Progenitor cell of endocrine pancreas (in vitro differentiated cells): ENCODE data around the gene SPTLC1. TPM values are rescaled to one million over a fixed set of nuclear protein-coding genes. Genes with fewer than 3 reads are reported as not detected.
A peak's percentile ranks its signal among the peaks of the same experiment; 100 is the strongest.

Source experiments
- DNase-seq: peaks from one replicate; pipeline ENCODE4 v3.0.0; 2021; ENCODE audit warnings: low spot score; ENCODE audit not compliant: unreplicated experiment
- H3K27ac Mint-ChIP-seq: 2 replicates; pipeline ENCODE4 v1.8.0; 2021; ENCODE audit warnings: mild to moderate bottlenecking, moderate library complexity, mixed read lengths
- H3K27me3 Mint-ChIP-seq: 2 replicates; pipeline ENCODE4 v1.8.0; 2021; ENCODE audit warnings: mixed read lengths
- H3K36me3 Mint-ChIP-seq: 2 replicates; pipeline ENCODE4 v1.8.0; 2022; ENCODE audit warnings: mixed read lengths; ENCODE audit not compliant: insufficient read depth
- H3K4me1 Mint-ChIP-seq: 2 replicates; pipeline ENCODE4 v1.8.0; 2021; ENCODE audit warnings: low read depth, mixed read lengths
- H3K4me3 Mint-ChIP-seq: 2 replicates; pipeline ENCODE4 v1.8.0; 2021; ENCODE audit warnings: low read depth, mild to moderate bottlenecking, moderate library complexity, mixed read lengths
- H3K9me3 Mint-ChIP-seq: 2 replicates; pipeline ENCODE4 v1.8.0; 2021; ENCODE audit warnings: low read depth, mixed read lengths
- long read RNA-seq: library from polyadenylated mRNA; unstranded; transcript quantifications from one replicate; pipeline ENCODE4 v2.0.0, GENCODE V29; 2020
- total RNA-seq: library from RNA; stranded (reverse); gene quantifications from 2 replicates; pipeline ENCODE4 v1.2.1, GENCODE V29; 2021
- TF ChIP-seq, protein P1 (sequence below): fragments of 200-600 bp; sonication (generic); IDR thresholded peaks from one replicate; pipeline ENCODE4 v1.5.0; 2021; ENCODE audit warnings: antibody characterized with exemption, mild to moderate bottlenecking; ENCODE audit not compliant: unreplicated experiment

Gene SPTLC1, protein sequence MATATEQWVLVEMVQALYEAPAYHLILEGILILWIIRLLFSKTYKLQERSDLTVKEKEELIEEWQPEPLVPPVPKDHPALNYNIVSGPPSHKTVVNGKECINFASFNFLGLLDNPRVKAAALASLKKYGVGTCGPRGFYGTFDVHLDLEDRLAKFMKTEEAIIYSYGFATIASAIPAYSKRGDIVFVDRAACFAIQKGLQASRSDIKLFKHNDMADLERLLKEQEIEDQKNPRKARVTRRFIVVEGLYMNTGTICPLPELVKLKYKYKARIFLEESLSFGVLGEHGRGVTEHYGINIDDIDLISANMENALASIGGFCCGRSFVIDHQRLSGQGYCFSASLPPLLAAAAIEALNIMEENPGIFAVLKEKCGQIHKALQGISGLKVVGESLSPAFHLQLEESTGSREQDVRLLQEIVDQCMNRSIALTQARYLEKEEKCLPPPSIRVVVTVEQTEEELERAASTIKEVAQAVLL
- total RNA-seq: 68.5 and 68.8 TPM in 2 replicates
- long read RNA-seq, transcript SPTLC1-201 (15 exons, 1,894 nt): major isoform, 511 of 555 reads
- long read RNA-seq, partial matches to known transcripts: 8 of 555 reads
- long read RNA-seq, other reads (novel, unspliced or antisense): 32 of 555 reads

GRCh38 chr9:92115071-92115858, at the start of gene SPTLC1:
Gene SPTLC1 (minus strand): TSS chr9:92115413. CDS start chr9:92115370, 43 bp downstream.
- Mint-ChIP-seq H3K36me3 (peaks cover 6% of the 10 kb centered on the region), H3K4me3 (peak within 1 kb of the TSS; percentile 99), H3K27me3 (peaks cover 10% of the 10 kb centered on the region), H3K4me1 (peaks cover 8% of the 10 kb centered on the region), H3K27ac (peak within 1 kb of the TSS; percentile 100), H3K9me3 (no peaks in the 10 kb centered on the region)
- TF ChIP-seq, protein P1, sequence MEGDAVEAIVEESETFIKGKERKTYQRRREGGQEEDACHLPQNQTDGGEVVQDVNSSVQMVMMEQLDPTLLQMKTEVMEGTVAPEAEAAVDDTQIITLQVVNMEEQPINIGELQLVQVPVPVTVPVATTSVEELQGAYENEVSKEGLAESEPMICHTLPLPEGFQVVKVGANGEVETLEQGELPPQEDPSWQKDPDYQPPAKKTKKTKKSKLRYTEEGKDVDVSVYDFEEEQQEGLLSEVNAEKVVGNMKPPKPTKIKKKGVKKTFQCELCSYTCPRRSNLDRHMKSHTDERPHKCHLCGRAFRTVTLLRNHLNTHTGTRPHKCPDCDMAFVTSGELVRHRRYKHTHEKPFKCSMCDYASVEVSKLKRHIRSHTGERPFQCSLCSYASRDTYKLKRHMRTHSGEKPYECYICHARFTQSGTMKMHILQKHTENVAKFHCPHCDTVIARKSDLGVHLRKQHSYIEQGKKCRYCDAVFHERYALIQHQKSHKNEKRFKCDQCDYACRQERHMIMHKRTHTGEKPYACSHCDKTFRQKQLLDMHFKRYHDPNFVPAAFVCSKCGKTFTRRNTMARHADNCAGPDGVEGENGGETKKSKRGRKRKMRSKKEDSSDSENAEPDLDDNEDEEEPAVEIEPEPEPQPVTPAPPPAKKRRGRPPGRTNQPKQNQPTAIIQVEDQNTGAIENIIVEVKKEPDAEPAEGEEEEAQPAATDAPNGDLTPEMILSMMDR: no peak
- DNase-seq: peak; percentile 86

- Mint-ChIP-seq H3K9me3 (peaks cover 7% of the 10 kb centered on the region), H3K27me3 (no peaks in the 10 kb centered on the region), H3K27ac (no peak overlapping the region), H3K4me1 (no peaks in the 10 kb centered on the region), H3K4me3 (no peak overlapping the region), H3K36me3 (no peaks in the 10 kb centered on the region)
- DNase-seq: no peak
- TF ChIP-seq, protein P1: no peak
Measured at GRCh38 chr9:92164975-92165374, 49.8 kb upstream of the SPTLC1 start.

DNA sequence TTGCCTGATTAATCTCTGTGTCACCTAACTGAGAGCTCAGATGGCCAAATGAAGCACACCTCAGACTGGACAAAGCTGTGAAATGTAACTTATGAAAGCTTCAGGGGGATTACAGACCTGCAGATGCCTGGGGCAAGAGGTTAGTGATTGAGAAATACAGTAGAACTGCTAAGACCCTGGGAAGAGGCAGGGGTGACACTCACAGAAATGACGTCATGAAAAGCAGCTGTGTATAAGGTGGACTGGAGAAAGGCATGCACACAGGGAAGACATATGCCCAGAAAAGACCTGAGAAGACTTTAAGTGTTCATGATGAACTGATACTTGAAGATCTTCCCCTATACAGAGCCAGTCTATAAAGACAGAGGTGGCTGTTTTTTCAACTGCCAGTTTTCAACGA, 49.3 kb upstream of the SPTLC1 start:
- H3K4me1 Mint-ChIP-seq: no peaks in the 10 kb centered on the region
- TF ChIP-seq, protein P1: no peak
- H3K36me3 Mint-ChIP-seq: no peaks in the 10 kb centered on the region
- H3K27me3 Mint-ChIP-seq: no peaks in the 10 kb centered on the region
- H3K27ac Mint-ChIP-seq: no peak overlapping the region
- no peak overlapping the region for H3K4me3 Mint-ChIP-seq
- peaks cover 7% of the 10 kb centered on the region for H3K9me3 Mint-ChIP-seq
- DNase-seq: no peak

DNA sequence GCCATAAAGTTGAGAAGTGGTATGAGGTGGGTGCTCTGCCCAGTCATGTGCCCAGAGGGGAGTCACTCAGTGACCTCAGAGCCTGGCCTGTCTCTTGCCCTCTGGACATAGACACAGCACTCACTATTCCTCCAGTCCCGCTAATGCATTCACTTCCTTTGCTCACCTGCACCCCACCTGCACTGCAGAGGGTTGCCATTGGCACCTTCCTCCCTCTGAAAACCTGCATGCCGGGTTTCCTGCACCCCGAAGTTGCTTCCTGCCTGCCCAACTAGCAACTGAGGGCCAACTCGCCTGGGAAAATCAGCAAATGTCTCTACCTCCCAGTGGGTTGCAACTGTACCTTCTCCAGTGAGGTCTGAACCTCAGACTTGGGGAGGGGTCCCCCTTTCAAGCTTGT, 48.1 kb upstream of the SPTLC1 start:
- peaks cover 7% of the 10 kb centered on the region for H3K9me3 Mint-ChIP-seq
- no peaks in the 10 kb centered on the region for H3K27me3 Mint-ChIP-seq
- no peaks in the 10 kb centered on the region for H3K4me1 Mint-ChIP-seq
- no peak overlapping the region for H3K27ac Mint-ChIP-seq
- DNase-seq: no peak
- H3K36me3 Mint-ChIP-seq: no peaks in the 10 kb centered on the region
- TF ChIP-seq, protein P1: no peak
- no peak overlapping the region for H3K4me3 Mint-ChIP-seq

GRCh38 chr9:92160786-92161185, 45.6 kb upstream of the SPTLC1 start:
- H3K27me3 Mint-ChIP-seq: no peaks in the 10 kb centered on the region
- H3K4me3 Mint-ChIP-seq: no peak overlapping the region
- DNase-seq: no peak

More at GRCh38 chr9:92160786-92161185, 45.6 kb upstream of the SPTLC1 start:
- H3K27ac Mint-ChIP-seq: no peak overlapping the region
- H3K4me1 Mint-ChIP-seq: no peaks in the 10 kb centered on the region
- peaks cover 7% of the 10 kb centered on the region for H3K9me3 Mint-ChIP-seq
- TF ChIP-seq, protein P1: no peak
- no peaks in the 10 kb centered on the region for H3K36me3 Mint-ChIP-seq
